Measurements from ENCODE around the gene COA7.

The COA7 gene

DNA sequence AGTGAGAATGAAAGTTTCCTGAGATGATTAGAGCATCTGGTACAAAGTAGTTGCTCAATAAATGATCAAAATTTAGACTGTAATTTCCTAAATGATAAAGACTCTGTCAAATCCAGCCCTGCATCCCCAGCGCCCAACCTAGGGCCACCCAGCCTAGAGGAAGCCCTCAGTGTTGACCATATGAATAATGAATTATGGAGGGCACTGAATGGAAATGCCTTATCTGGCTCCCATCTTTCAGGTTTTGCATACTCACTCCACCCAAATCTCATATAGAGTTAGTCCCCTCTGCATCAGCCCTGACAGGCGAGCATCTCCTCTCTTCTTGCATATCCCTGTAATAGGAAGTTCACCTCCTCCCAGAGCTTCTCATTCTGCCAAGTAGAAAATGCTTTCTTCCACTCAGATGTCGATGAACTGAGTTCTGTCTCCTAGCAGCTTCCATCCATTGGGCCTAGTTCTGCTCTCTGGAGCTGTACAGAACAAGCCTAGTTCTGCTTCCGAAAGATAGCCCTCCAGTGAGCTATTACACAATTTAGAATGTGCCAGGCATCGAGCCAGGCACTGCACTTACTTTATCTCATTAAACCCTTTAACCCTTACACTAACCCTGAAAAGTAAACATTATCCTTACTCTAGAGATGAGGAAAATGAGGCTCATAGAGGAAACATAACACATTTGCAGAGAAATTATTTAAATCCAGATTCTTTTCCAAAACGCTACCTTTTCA is 20.9 kb downstream of the COA7 start:
- no peak overlapping the region for H3K4me3 ChIP-seq (ENCODE audit: low read depth, low read length)
- TF ChIP-seq, protein P1, sequence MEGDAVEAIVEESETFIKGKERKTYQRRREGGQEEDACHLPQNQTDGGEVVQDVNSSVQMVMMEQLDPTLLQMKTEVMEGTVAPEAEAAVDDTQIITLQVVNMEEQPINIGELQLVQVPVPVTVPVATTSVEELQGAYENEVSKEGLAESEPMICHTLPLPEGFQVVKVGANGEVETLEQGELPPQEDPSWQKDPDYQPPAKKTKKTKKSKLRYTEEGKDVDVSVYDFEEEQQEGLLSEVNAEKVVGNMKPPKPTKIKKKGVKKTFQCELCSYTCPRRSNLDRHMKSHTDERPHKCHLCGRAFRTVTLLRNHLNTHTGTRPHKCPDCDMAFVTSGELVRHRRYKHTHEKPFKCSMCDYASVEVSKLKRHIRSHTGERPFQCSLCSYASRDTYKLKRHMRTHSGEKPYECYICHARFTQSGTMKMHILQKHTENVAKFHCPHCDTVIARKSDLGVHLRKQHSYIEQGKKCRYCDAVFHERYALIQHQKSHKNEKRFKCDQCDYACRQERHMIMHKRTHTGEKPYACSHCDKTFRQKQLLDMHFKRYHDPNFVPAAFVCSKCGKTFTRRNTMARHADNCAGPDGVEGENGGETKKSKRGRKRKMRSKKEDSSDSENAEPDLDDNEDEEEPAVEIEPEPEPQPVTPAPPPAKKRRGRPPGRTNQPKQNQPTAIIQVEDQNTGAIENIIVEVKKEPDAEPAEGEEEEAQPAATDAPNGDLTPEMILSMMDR (IDR thresholded peaks at IDR 0.05; ENCODE audit: insufficient read depth, low read depth, low read length, missing control alignments) = no peak
- no peak for DNase-seq (ENCODE audit: low read depth)

DNA sequence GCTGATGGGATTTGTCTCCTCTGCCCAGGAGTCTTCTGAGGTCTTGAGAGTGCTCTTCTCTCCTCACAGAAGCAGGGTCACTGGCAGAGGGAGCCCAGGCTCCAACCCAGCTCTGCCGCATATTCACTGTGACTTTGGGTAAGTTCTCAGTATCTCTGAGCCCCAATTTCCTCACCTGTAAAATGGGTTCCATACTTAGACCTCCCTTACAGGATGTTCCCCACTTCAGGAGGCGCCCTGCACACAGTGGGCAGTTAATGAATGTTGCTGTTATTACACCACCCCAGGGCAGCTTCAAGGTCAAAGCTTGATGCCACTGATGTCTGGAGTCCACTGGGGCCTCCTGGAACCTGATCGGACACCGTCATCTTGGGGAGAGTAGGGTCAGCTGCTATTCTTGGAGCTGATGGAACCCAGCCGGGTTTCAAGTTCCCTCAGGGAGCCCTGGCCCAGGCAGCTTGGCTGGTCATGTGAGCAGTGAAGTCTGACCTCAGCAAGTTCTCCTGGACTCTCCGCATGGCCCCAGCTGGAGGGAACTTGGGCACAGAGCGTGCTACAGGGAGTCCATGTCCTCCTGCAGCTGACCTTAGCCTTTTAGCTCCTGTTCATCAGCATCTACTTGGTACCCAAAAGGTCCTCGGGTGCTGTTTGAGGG is 21.8 kb downstream of the COA7 start:
- H3K4me3 ChIP-seq (ENCODE audit: low read depth, low read length) = no peak overlapping the region
- DNase-seq (ENCODE audit: low read depth) = no peak
- TF ChIP-seq, protein P1 (IDR thresholded peaks at IDR 0.05; ENCODE audit: insufficient read depth, low read depth, low read length, missing control alignments) = no peak

DNA sequence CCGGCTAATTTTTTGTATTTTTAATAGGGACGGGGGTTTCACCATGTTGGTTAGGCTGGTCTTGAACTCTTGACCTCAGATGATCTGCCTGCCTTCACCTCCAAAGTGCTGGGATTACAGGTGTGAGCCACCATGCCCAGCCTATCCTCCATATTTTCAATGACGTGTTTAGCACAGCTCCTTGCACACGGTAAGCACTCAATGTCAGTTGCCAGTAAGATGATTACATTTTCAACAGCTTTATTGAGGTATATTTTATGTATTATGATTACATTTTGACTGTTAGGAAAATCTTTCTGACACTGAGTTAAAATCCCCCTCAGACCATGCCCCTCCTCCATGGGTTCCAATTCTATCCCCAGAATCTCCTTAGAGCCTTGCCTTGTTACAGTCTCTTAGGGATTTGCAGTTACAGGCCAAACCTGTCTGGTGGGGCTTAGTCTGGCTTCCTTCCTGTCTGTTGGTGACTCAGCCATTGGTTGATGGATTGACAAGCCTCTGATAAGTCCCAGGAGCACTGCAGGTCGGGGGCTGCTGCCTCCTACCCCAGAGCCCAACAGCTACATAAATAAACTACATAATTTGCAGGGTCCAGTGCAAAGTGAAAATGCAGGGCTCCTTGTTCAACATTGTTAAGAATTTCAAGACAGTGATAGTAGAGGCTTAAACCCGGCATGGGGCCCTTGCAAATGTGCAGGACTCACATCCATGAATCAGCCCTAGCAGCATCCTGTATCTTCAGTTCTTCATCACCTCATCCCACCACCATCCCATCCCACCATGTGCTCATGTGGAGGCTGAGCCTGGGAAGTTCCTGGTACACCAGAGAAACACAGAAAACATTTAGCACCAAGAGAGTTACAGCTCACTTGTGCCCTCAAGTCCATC is 23.4 kb downstream of the COA7 start:
- no peak overlapping the region for H3K4me3 ChIP-seq (ENCODE audit: low read depth, low read length)
- DNase-seq (ENCODE audit: low read depth) = no peak
- TF ChIP-seq, protein P1 (IDR thresholded peaks at IDR 0.05; ENCODE audit: insufficient read depth, low read depth, low read length, missing control alignments) = no peak

DNA sequence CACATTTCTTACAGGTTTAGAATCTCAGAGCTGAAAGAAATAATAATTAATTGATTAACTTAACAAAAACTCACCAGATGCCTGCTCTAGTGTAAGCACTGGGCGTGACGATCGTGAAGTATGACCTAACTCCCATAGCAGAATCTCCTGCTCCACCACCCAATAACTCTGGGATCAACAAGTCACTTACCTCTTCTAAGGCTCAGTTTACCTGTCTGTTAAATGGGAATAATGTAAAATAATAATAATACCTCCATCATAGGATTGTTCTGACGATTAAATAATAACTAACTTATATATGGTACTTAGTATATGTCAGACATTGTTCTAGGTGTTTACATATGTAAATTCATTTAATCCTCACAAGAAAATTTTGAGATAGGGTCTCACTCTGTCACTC is 24.6 kb downstream of the COA7 start:
- no peak overlapping the region for H3K4me3 ChIP-seq (ENCODE audit: low read depth, low read length)
- DNase-seq (ENCODE audit: low read depth) = no peak
- TF ChIP-seq, protein P1 (IDR thresholded peaks at IDR 0.05; ENCODE audit: insufficient read depth, low read depth, low read length, missing control alignments) = no peak

DNA sequence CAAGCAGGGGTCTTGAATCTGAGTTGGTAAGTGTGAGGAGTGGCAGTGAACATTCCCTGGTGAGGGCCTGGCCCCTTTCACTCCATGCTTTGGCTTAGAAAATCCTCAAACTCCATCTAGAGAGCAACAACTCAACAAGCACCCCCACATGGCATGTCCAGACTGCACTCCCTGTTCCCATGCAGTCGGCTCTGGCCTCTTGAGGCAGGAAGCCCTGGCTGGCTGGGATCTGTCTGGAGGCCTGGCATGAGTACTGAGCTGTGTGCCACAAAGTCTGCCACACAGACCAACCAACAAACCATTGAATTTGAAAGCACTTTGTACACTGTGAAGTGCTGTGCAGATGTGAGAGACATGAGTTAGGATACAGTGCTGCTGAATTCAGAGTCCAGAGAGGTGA is 25.2 kb downstream of the COA7 start:
- no peak overlapping the region for H3K4me3 ChIP-seq (ENCODE audit: low read depth, low read length)
- TF ChIP-seq, protein P1 (IDR thresholded peaks at IDR 0.05; ENCODE audit: insufficient read depth, low read depth, low read length, missing control alignments) = no peak
- no peak for DNase-seq (ENCODE audit: low read depth)

DNA sequence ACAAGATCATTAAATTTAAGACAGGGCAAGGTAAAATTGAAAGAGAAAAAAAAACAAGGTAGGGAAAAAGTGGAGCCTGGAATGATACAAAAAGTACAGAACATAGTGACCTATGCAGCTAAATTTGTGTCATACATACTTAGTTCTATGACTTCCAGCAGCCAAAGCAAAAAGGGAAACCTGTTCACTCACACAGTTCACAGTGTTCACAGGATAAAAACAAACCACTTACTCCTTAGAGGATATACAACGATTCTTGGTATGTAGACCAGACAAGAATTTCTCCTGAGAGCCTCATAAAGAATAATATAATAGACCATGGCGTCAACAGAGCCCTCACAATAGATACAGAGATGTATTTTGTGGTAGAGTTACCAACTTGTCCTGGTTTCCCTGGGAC is 27.5 kb downstream of the COA7 start:
- no peak overlapping the region for H3K4me3 ChIP-seq (ENCODE audit: low read depth, low read length)
- DNase-seq (ENCODE audit: low read depth) = no peak
- TF ChIP-seq, protein P1 (IDR thresholded peaks at IDR 0.05; ENCODE audit: insufficient read depth, low read depth, low read length, missing control alignments) = no peak

Data from GM12865 (cell line).